HCT116 (cell line): ENCODE measurements around the gene CR1L. TPM values are rescaled to one million over a fixed set of nuclear protein-coding genes. Genes with fewer than 3 reads are reported as not detected.
"Not testable (repeated sequence)": the region's sequence is repeated elsewhere in the genome, so short reads cannot be mapped to it uniquely, and the experiment has no call there.

Experiments
- ATAC-seq: fragments of 200-7000 bp; cut with Tn5 transposase; 2 replicates; pipeline ENCODE4 v1.9.1; 2020; ENCODE audit warnings: mild to moderate bottlenecking, moderate library complexity
- BruUV-seq: library from RNA; stranded (reverse); fragments of 400-500 nt; replicated peaks from 2 replicates; lab custom pipeline; 2021; lab: Mats Ljungman, UMichigan
- CTCF ChIA-PET: fragments of 300-600 bp; sonication (Branson Sonifier 250); formaldehyde crosslinking; loops from one replicate; lab custom pipeline; 2021; ENCODE audit warnings: antibody characterized with exemption; lab: Charles Lee
- POLR2A ChIA-PET: fragments of 300-600, 350-600 bp; sonication (Branson Sonifier 250); formaldehyde crosslinking; loops from one replicate; lab custom pipeline; 2021; ENCODE audit warnings: antibody characterized with exemption; lab: Charles Lee
- RAD21 ChIA-PET, 2 experiments: fragments of 300-600 bp; sonication (Branson Sonifier 250); formaldehyde crosslinking; loops; one replicate each; lab custom pipeline; 2023; ENCODE audit warnings: low total read pairs in 2 of 2; ENCODE audit not compliant: uncharacterized antibody in 2 of 2, unreplicated experiment in 2 of 2, low non-redundant PET in 1 of 2; lab: Charles Lee
- DNase-seq: peaks from one replicate; pipeline ENCODE4 v3.0.0-alpha.2; 2010; ENCODE audit warnings: low read depth, low spot score
- H2AFZ ChIP-seq: fragments of 200-600 bp; shearing (Covaris generic), sonication (generic); 2 replicates; pipeline ENCODE4 v1.6.1; 2017; ENCODE audit warnings: low read depth, mixed run types, mixed read lengths, antibody characterized with exemption, low read length; ENCODE audit not compliant: poor library complexity, severe bottlenecking
- H3K27ac ChIP-seq: 2 replicates; pipeline ENCODE4 v1.5.1; 2012; ENCODE audit warnings: low read depth, low read length
- H3K27me3 ChIP-seq: fragments of 200-600 bp; sonication (generic); 2 replicates; pipeline ENCODE4 v1.6.1; 2016; ENCODE audit warnings: mixed run types, low read length, mixed read lengths; ENCODE audit not compliant: insufficient read depth
- H3K36me3 ChIP-seq, 2 experiments: fragments of 200-500 bp in 1 of 2; fragments of 200-600 bp in 1 of 2; sonication (Bioruptor generic) in 1 of 2; sonication (generic) in 1 of 2; 2 replicates each; pipeline versions ENCODE4 v1.5.1 to v1.6.1; 2014 to 2016; ENCODE audit warnings: low read length in 2 of 2, inconsistent platforms in 1 of 2, mixed read lengths in 1 of 2, mixed run types in 1 of 2; ENCODE audit not compliant: insufficient read depth in 2 of 2, control insufficient read depth in 1 of 2
- H3K4me1 ChIP-seq, 2 experiments: fragments of 200-600 bp in 1 of 2; sonication (generic) in 1 of 2; 2 replicates each; pipeline versions ENCODE4 v1.5.1 to v1.6.1; 2012 to 2017; ENCODE audit warnings: low read length in 2 of 2, inconsistent platforms in 1 of 2, mild to moderate bottlenecking in 1 of 2, mixed read lengths in 1 of 2, mixed run types in 1 of 2, moderate library complexity in 1 of 2; ENCODE audit not compliant: insufficient read depth in 2 of 2, control insufficient read depth in 1 of 2
- H3K4me2 ChIP-seq: fragments of 200-600 bp; sonication (generic); 2 replicates; pipeline ENCODE4 v1.6.1; 2017; ENCODE audit warnings: mixed run types, low read length, mixed read lengths
- H3K4me3 ChIP-seq, 2 experiments: fragments of 200-600 bp in 1 of 2; sonication (generic) in 1 of 2; replicated peaks in 1 of 2; 2 replicates each; pipeline ENCODE4 v1.5.1; 2011 to 2016; ENCODE audit warnings: low read length in 2 of 2, control low read depth in 1 of 2, low read depth in 1 of 2, mild to moderate bottlenecking in 1 of 2, mixed read lengths in 1 of 2, mixed run types in 1 of 2
- H3K79me2 ChIP-seq: fragments of 200-600 bp; sonication (generic); 2 replicates; pipeline ENCODE4 v1.6.1; 2017; ENCODE audit warnings: mild to moderate bottlenecking, mixed run types, low read length, moderate library complexity, mixed read lengths; ENCODE audit not compliant: insufficient read depth
- H3K9ac ChIP-seq: fragments of 200-600 bp; sonication (generic); 2 replicates; pipeline ENCODE4 v1.6.1; 2016; ENCODE audit warnings: low read length, mixed read lengths
- H3K9me2 ChIP-seq: fragments of 200-600 bp; sonication (generic), shearing (Covaris generic); 2 replicates; pipeline ENCODE4 v1.6.1; 2017; ENCODE audit warnings: mixed run types, mild to moderate bottlenecking, moderate library complexity; ENCODE audit not compliant: insufficient read depth
- H3K9me3 ChIP-seq, 2 experiments: fragments of 200-500 bp in 1 of 2; fragments of 200-600 bp in 1 of 2; sonication (Bioruptor generic) in 1 of 2; sonication (generic) in 1 of 2; 2 replicates each; pipeline ENCODE4 v1.6.1; 2014 to 2017; ENCODE audit warnings: low read length in 2 of 2, mixed read lengths in 2 of 2, inconsistent platforms in 1 of 2, low read depth in 1 of 2, mild to moderate bottlenecking in 1 of 2, mixed run types in 1 of 2, moderate library complexity in 1 of 2; ENCODE audit not compliant: control insufficient read depth in 1 of 2, insufficient read depth in 1 of 2
- H4K20me1 ChIP-seq: fragments of 200-600 bp; sonication (generic), shearing (Covaris generic); 2 replicates; pipeline ENCODE4 v1.6.1; 2017; ENCODE audit warnings: mixed run types, mild to moderate bottlenecking, moderate library complexity; ENCODE audit not compliant: insufficient read depth
- CEBPB ChIP-seq: IDR thresholded peaks from 2 replicates; pipeline ENCODE4 v1.6.1; 2012; ENCODE audit warnings: low read depth
- ELF1 ChIP-seq: IDR thresholded peaks from 2 replicates; pipeline ENCODE4 v1.6.1; 2012; ENCODE audit warnings: low read depth, borderline replicate concordance
- EZH2 ChIP-seq: fragments of 200-600 bp; sonication (generic); IDR thresholded peaks from 2 replicates; pipeline ENCODE4 v1.6.1; 2017; ENCODE audit warnings: antibody characterized with exemption, mixed run types
- EZH2phosphoT487 ChIP-seq: fragments of 200-600 bp; IDR thresholded peaks from 2 replicates; pipeline ENCODE4 v1.6.1; 2018; ENCODE audit warnings: antibody characterized with exemption, borderline replicate concordance
- FOSL1 ChIP-seq: IDR thresholded peaks from 2 replicates; pipeline ENCODE4 v1.6.1; 2012; ENCODE audit warnings: low read depth
- JUND ChIP-seq: IDR thresholded peaks from 2 replicates; pipeline ENCODE4 v1.6.1; 2012
- MAX ChIP-seq: IDR thresholded peaks from 2 replicates; pipeline ENCODE4 v1.6.1; 2012
- POLR2A ChIP-seq: IDR thresholded peaks from 2 replicates; pipeline ENCODE4 v1.7.0; 2011; ENCODE audit warnings: borderline replicate concordance; ENCODE audit not compliant: insufficient read depth, insufficient read length; ENCODE audit errors: extremely low read depth
- POLR2AphosphoS5 ChIP-seq: IDR thresholded peaks from 2 replicates; pipeline ENCODE4 v1.6.1; 2011; ENCODE audit warnings: mild to moderate bottlenecking, low read depth, low read length, moderate library complexity
- RAD21 ChIP-seq: IDR thresholded peaks from 2 replicates; pipeline ENCODE4 v1.6.1; 2012; ENCODE audit warnings: low read depth, mild to moderate bottlenecking
- SIN3A ChIP-seq: IDR thresholded peaks from 2 replicates; pipeline ENCODE4 v1.6.1; 2012; ENCODE audit warnings: low read depth
- SP1 ChIP-seq: IDR thresholded peaks from 2 replicates; pipeline ENCODE4 v1.6.1; 2012; ENCODE audit warnings: low read depth
- TCF7L2 ChIP-seq: IDR thresholded peaks from 2 replicates; pipeline ENCODE4 v1.7.0; 2011; ENCODE audit warnings: borderline replicate concordance, inconsistent platforms; ENCODE audit not compliant: insufficient read depth, insufficient read length; ENCODE audit errors: extremely low read depth
- YY1 ChIP-seq: IDR thresholded peaks from 2 replicates; pipeline ENCODE4 v1.6.1; 2011; ENCODE audit warnings: low read length, low read depth, moderate library complexity, mild to moderate bottlenecking; ENCODE audit not compliant: insufficient replicate concordance; ENCODE audit errors: extremely low read depth
- ZBTB33 ChIP-seq: IDR thresholded peaks from 2 replicates; pipeline ENCODE4 v1.6.1; 2011; ENCODE audit warnings: mild to moderate bottlenecking, low read length, moderate library complexity; ENCODE audit not compliant: insufficient replicate concordance; ENCODE audit errors: extremely low read depth
- ZFX ChIP-seq: fragments of 450-650 bp; IDR thresholded peaks from 2 replicates; pipeline ENCODE4 v1.6.1; 2017
- intact Hi-C: fragments of 100-400 bp; cut with micrococcal nuclease; formaldehyde crosslinking; loops from 2 replicates; pipeline ENCODE4 v1.10.0; 2022
- total RNA-seq: library from RNA; stranded (reverse); gene quantifications from one replicate; pipeline ENCODE4 v1.2.1, GENCODE V29; 2021; ENCODE audit not compliant: unreplicated experiment

The CR1L gene
- total RNA-seq, 1 experiment from 2014 or later = 0.15 TPM

DNA sequence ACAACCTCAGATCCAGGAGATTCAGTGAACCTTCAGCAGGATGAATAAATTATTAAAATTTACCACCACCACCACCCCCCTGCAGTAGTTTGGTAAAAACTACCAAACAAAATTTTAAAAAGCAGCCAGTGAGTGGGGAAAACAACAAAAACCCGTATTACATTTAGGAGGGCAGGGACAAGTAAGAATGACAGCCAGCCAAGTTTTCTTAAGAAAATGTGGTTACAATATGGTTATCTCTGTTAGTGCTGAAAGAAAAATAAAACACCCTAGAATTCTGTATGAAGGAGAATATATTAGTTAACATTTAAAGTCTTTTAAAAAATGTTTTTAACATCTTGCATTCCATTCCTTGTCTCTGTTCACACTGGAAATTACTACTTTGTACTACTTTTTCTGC is 121.6 kb downstream of the CR1L start:
- Histone ChIP-seq H3K27ac (no peak overlapping the region), H3K4me1 (peaks cover 0 to 5% of the 10 kb centered on the region in 2 experiments; a peak in 1 of 4 replicates), H3K4me3 (no peak overlapping the region), H3K27me3 (no peaks in the 10 kb centered on the region), H3K9me2 (no peaks in the 10 kb centered on the region), H3K79me2 (peaks cover 2% of the 10 kb centered on the region), H4K20me1 (no peaks in the 10 kb centered on the region), H3K9me3 (no peaks in the 10 kb centered on the region)
- CTCF ChIA-PET = no interaction called here
- no peak for ATAC-seq
- intact Hi-C loops = no loop called here
- BruUV-seq = no TSS peak
- no peak for TF ChIP-seq ZBTB33
- TF ChIP-seq EZH2phosphoT487 = no peak
- TF ChIP-seq JUND = no peak
- no peak for TF ChIP-seq POLR2A
- no peak for TF ChIP-seq ELF1
- TF ChIP-seq POLR2AphosphoS5 = no peak
- no peak for TF ChIP-seq CEBPB
- TF ChIP-seq TCF7L2 = no peak
- TF ChIP-seq RAD21 = no peak
- TF ChIP-seq FOSL1 = no peak
- TF ChIP-seq MAX = no peak
- TF ChIP-seq ZFX = no peak
- TF ChIP-seq YY1 = no peak
- TF ChIP-seq SIN3A = no peak
- TF ChIP-seq SP1 = no peak
- TF ChIP-seq EZH2 = no peak
- TF ChIP-seq, all 23 proteins: peak for 0
- Histone ChIP-seq H3K4me2 (no peak overlapping the region), H3K36me3 (peaks cover 20 to 35% of the 10 kb centered on the region in 2 experiments; a peak in 3 of 4 replicates), H3K9ac (no peak overlapping the region), H2AFZ (no peak overlapping the region)
- ChIA-PET POLR2A (no interaction called here), RAD21 (no interaction called here)
- DNase-seq = no peak

- BruUV-seq, H3K9ac ChIP-seq, H3K9me3 ChIP-seq, H3K4me2 ChIP-seq, H3K4me3 ChIP-seq, RAD21 ChIA-PET, H3K4me1 ChIP-seq, ATAC-seq, H3K27me3 ChIP-seq, DNase-seq, CTCF ChIA-PET, H3K27ac ChIP-seq, H2AFZ ChIP-seq, H3K9me2 ChIP-seq, POLR2A ChIA-PET, H4K20me1 ChIP-seq, intact Hi-C loops: not testable (repeated sequence)
- Histone ChIP-seq H3K36me3 (peaks cover 0 to 16% of the 10 kb centered on the region in 2 experiments; a peak in 1 of 4 replicates), H3K79me2 (peaks cover 20% of the 10 kb centered on the region)
Measured at GRCh38 chr1:207770514-207770913, 125.6 kb downstream of the CR1L start.
